GM12878 (cell line): ENCODE results near the gene ACTL7A. TPM values are rescaled to one million over a fixed set of nuclear protein-coding genes. Genes with fewer than 3 reads are reported as not detected.

ENCODE experiments used
- ATAC-seq: fragments of 200-7000 bp; cut with Tn5 transposase; 3 replicates; pipeline ENCODE4 v1.9.1; 2020; ENCODE audit warnings: mild to moderate bottlenecking, moderate library complexity
- BruUV-seq: library from RNA; stranded (reverse); fragments of 400-500 nt; replicated peaks from 2 replicates; lab custom pipeline; 2021; lab: Mats Ljungman, UMichigan
- CTCF ChIA-PET: fragments of 300-600 bp; sonication (Branson Sonifier 250); formaldehyde crosslinking; extraction: SDS; loops from one replicate; lab custom pipeline; 2021; ENCODE audit warnings: inconsistent platforms; lab: Yijun Ruan, JAX
- POLR2A ChIA-PET: fragments of 350-600 bp; formaldehyde crosslinking; extraction: SDS; loops from one replicate; lab custom pipeline; 2021; ENCODE audit warnings: inconsistent platforms; lab: Charles Lee
- RAD21 ChIA-PET: fragments of 300-600 bp; sonication (Branson Sonifier 250); formaldehyde crosslinking; loops from one replicate; lab custom pipeline; 2023; ENCODE audit warnings: antibody characterized with exemption; ENCODE audit not compliant: unreplicated experiment; lab: Charles Lee
- SMC1A ChIA-PET: fragments of 300-600 bp; sonication (Branson Sonifier 250); formaldehyde crosslinking; loops from one replicate; lab custom pipeline; 2023; ENCODE audit not compliant: unreplicated experiment, uncharacterized antibody; lab: Charles Lee
- DNase-seq: peaks from one replicate; pipeline ENCODE4 v3.0.0-alpha.2; 2011; ENCODE audit warnings: low read depth, low spot score
- FAIRE-seq: peaks from 3 replicates; lab custom pipeline; 2011; peaks lifted over from hg19 to GRCh38; lab: Jason Lieb, UNC
- H2AFZ ChIP-seq: 2 replicates; pipeline ENCODE4 v1.6.0; 2011; ENCODE audit warnings: low read depth, low read length, control low read depth; ENCODE audit not compliant: control insufficient read depth
- H3K27ac ChIP-seq: 2 replicates; pipeline ENCODE4 v1.5.1; 2011; ENCODE audit warnings: control low read depth; ENCODE audit not compliant: control insufficient read depth, insufficient read depth
- H3K27me3 ChIP-seq, 2 experiments: replicated peaks in 1 of 2; 2 replicates each; pipeline versions ENCODE4 v1.6.0 to v1.6.1; 2011; ENCODE audit warnings: low read length in 1 of 2; ENCODE audit not compliant: control insufficient read depth in 2 of 2, insufficient read depth in 2 of 2
- H3K36me3 ChIP-seq, 2 experiments: 2 replicates each; pipeline ENCODE4 v1.5.1; 2011; ENCODE audit warnings: low read length in 1 of 2; ENCODE audit not compliant: control insufficient read depth in 2 of 2, insufficient read depth in 2 of 2
- H3K4me1 ChIP-seq: 2 replicates; pipeline ENCODE4 v1.6.1; 2011; ENCODE audit warnings: mild to moderate bottlenecking, low read length, moderate library complexity, mixed read lengths; ENCODE audit not compliant: control insufficient read depth, insufficient read depth
- H3K4me2 ChIP-seq: 2 replicates; pipeline ENCODE4 v1.6.0; 2011; ENCODE audit warnings: control low read depth; ENCODE audit not compliant: control insufficient read depth, insufficient read depth
- H3K4me3 ChIP-seq: fragments of 200-600 bp; sonication (generic); 2 replicates; pipeline ENCODE4 v1.5.1; 2016
- H3K79me2 ChIP-seq: 2 replicates; pipeline ENCODE4 v1.6.0; 2011; ENCODE audit warnings: low read length; ENCODE audit not compliant: control insufficient read depth, insufficient read depth
- H3K9ac ChIP-seq: 2 replicates; pipeline ENCODE4 v1.8.0; 2011; ENCODE audit warnings: low read length, control low read depth, mixed read lengths; ENCODE audit not compliant: control insufficient read depth, insufficient read depth
- H3K9me3 ChIP-seq: replicated peaks from 3 replicates; pipeline ENCODE4 v1.5.1; 2011; ENCODE audit warnings: mild to moderate bottlenecking, low read length; ENCODE audit not compliant: control insufficient read depth, insufficient read depth
- H4K20me1 ChIP-seq: 2 replicates; pipeline ENCODE4 v1.6.0; 2011; ENCODE audit not compliant: control insufficient read depth, insufficient read depth
- CBX3 ChIP-seq: fragments of 200-600 bp; sonication (generic); IDR thresholded peaks from 2 replicates; pipeline ENCODE4 v1.6.1; 2016; ENCODE audit warnings: low read depth, borderline replicate concordance
- CREB1 ChIP-seq: IDR thresholded peaks from 2 replicates; pipeline ENCODE4 v1.6.1; 2012; ENCODE audit warnings: low read depth, mild to moderate bottlenecking, inconsistent platforms
- ESRRA ChIP-seq: IDR thresholded peaks from 2 replicates; pipeline ENCODE4 v1.6.1; 2012; ENCODE audit warnings: mild to moderate bottlenecking, low read length, improper control_type of control experiment
- IKZF2 ChIP-seq, 2 experiments: fragments of 450-650 bp; IDR thresholded peaks; 2 replicates each; pipeline ENCODE4 v1.6.1; 2017; ENCODE audit warnings: mild to moderate bottlenecking in 2 of 2, moderate library complexity in 2 of 2
- JUND ChIP-seq: IDR thresholded peaks from 2 replicates; pipeline ENCODE4 v1.6.1; 2012; ENCODE audit warnings: low read depth, mild to moderate bottlenecking, low read length, improper control_type of control experiment, moderate library complexity
- MEF2B ChIP-seq: fragments of 450-650 bp; IDR thresholded peaks from 2 replicates; pipeline ENCODE4 v1.6.1; 2018; ENCODE audit warnings: mild to moderate bottlenecking, moderate library complexity; ENCODE audit not compliant: partially characterized antibody, poor library complexity, severe bottlenecking
- POLR2A ChIP-seq: IDR thresholded peaks from 2 replicates; pipeline ENCODE4 v1.6.1; 2011; ENCODE audit warnings: low read depth, mild to moderate bottlenecking, low read length
- REST ChIP-seq: IDR thresholded peaks from 2 replicates; pipeline ENCODE4 v1.6.1; 2012; ENCODE audit warnings: mild to moderate bottlenecking, low read depth, low read length
- YY1 ChIP-seq: IDR thresholded peaks from 2 replicates; pipeline ENCODE4 v1.6.1; 2011; ENCODE audit warnings: low read depth, mild to moderate bottlenecking, low read length
- ZNF274 ChIP-seq: IDR thresholded peaks from one replicate; pipeline ENCODE4 v1.8.0; 2011; ENCODE audit not compliant: insufficient read length, insufficient read depth
- ZNF592 ChIP-seq: fragments of 450-650 bp; IDR thresholded peaks from 2 replicates; pipeline ENCODE4 v1.6.1; 2017; ENCODE audit warnings: mild to moderate bottlenecking, moderate library complexity
- WGBS: methylation state at CpG from one replicate; pipeline ENCODE4 v1.1.6; 2016; ENCODE audit warnings: low lambda C conversion rate; ENCODE audit not compliant: insufficient replicate concordance, insufficient coverage; ENCODE audit errors: missing lambda C conversion rate; 5-methylcytosine and 5-hydroxymethylcytosine counted together
- in situ Hi-C: fragments of 300-500 bp; cut with MboI; formaldehyde crosslinking; loops from 9 replicates; pipeline ENCODE4 v1.14.3; 2018; ENCODE audit warnings: mixed read lengths
- intact Hi-C: fragments of 100-400 bp; cut with micrococcal nuclease; formaldehyde crosslinking; loops from one replicate; pipeline ENCODE4 v1.14.2; 2022; ENCODE audit not compliant: unreplicated experiment
- polyA plus RNA-seq, 11 experiments: library from polyadenylated mRNA; depleted of rRNA in 4 of 11; unstranded in 6 of 11; stranded (reverse) in 5 of 11; fragments of >200 nt; fragmentation: Nextera tagmentation in 4 of 11; fragmentation: Illumina TruSeq in 1 of 11; extraction: Ambion mirVana in 4 of 11; extraction: Trizol in 1 of 11; gene quantifications; 1 replicate in 1 of 11; 2 replicates in 10 of 11; pipeline versions ENCODE4 v1.2.1 to v1.2.3, GENCODE V29; 2011 to 2016; ENCODE audit warnings: inconsistent platforms in 2 of 11, missing spikeins in 2 of 11, low read depth in 1 of 11
- total RNA-seq, 4 experiments: library from RNA; depleted of rRNA in 3 of 4; stranded (reverse); fragments of >200 nt in 3 of 4; fragmentation: Illumina TruSeq in 1 of 4; extraction: Trizol in 1 of 4; gene quantifications; 2 replicates each; pipeline versions ENCODE4 v1.2.1 to v1.2.3, GENCODE V29; 2013 to 2021
- TF ChIP-seq, protein P1 (sequence below): fragments of 450-650 bp; IDR thresholded peaks from 2 replicates; pipeline ENCODE4 v1.6.1; 2017; ENCODE audit warnings: mild to moderate bottlenecking, low read depth, inconsistent platforms; ENCODE audit not compliant: poor library complexity, severe bottlenecking
- TF ChIP-seq, protein P2 (sequence below): IDR thresholded peaks from 2 replicates; pipeline ENCODE4 v1.6.1; 2011; ENCODE audit warnings: low read depth, low read length, improper control_type of control experiment, borderline replicate concordance

Gene ACTL7A
- total and polyA plus RNA-seq, 10 of the 15 experiments (the other 5 are each of a cell fraction or from before 2014, with no cell fraction given): not detected

DNA sequence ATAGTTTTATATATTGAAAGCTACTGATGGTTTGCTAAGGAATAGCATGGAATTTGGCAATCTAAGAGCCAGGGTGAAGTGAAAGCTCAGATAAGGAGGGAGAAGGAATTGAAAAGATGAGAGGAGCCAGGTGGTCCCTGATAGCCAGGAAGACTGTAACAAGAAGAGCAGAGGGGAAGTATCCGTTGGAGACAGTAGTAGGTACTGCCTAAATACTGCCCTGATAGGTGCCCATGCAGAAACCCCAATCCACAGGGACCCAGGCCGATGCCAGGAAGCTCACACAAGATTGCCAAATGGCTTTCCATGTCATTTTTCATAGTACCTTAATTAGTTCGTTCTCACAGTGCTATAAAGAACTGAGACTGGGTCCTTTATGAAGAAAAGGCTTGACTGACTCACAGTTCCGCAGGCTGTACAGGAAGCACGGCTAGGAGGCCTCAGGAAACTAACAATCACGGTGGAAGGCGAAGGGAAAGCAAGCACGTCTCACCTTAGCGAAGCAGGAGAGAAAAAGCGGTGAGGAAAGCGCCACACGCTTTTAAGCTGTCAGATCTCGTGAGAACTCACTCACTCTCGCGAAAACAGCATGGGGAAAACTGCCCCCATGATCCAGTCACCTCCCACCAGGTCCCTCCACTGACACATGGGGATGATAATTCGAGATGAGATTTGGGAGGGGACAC is 19.3 kb upstream of the ACTL7A start:
- Histone ChIP-seq H3K4me3 (no peak overlapping the region), H3K27ac (no peak overlapping the region), H2AFZ (peak overlapping the region; percentile 62), H3K79me2 (no peaks in the 10 kb centered on the region), H3K9ac (no peak overlapping the region), H3K9me3 (no peaks in the 10 kb centered on the region), H3K4me1 (no peaks in the 10 kb centered on the region), H3K36me3 (no peaks in the 10 kb centered on the region), H3K27me3 (no peaks in the 10 kb centered on the region), H4K20me1 (no peaks in the 10 kb centered on the region), H3K4me2 (no peak overlapping the region; the same call in 1 of the 2 replicates)
- in situ Hi-C loops (no loop called here), intact Hi-C loops (loop anchor here (10.0 kb wide), 1 partner anchor 58 kb away; no protein-coding TSS in a partner anchor)
- BruUV-seq: no TSS peak
- POLR2A ChIA-PET: no interaction called here
- CTCF ChIA-PET: no interaction called here
- ATAC-seq (no peak), DNase-seq (no peak), FAIRE-seq (no peak)
- 20% methylated on average over 13 of the region's 16 CpGs for WGBS
- SMC1A ChIA-PET: interaction anchor here (1.2 kb wide), 1 partner anchor 16 kb away, joined by 3 read pairs; no protein-coding TSS in a partner anchor
- RAD21 ChIA-PET: no interaction called here
- no peak for TF ChIP-seq POLR2A
- no peak for TF ChIP-seq IKZF2 (IDR thresholded peaks at IDR 0.05)
- TF ChIP-seq, protein P1, sequence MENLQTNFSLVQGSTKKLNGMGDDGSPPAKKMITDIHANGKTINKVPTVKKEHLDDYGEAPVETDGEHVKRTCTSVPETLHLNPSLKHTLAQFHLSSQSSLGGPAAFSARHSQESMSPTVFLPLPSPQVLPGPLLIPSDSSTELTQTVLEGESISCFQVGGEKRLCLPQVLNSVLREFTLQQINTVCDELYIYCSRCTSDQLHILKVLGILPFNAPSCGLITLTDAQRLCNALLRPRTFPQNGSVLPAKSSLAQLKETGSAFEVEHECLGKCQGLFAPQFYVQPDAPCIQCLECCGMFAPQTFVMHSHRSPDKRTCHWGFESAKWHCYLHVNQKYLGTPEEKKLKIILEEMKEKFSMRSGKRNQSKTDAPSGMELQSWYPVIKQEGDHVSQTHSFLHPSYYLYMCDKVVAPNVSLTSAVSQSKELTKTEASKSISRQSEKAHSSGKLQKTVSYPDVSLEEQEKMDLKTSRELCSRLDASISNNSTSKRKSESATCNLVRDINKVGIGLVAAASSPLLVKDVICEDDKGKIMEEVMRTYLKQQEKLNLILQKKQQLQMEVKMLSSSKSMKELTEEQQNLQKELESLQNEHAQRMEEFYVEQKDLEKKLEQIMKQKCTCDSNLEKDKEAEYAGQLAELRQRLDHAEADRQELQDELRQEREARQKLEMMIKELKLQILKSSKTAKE: no peak
- no peak for TF ChIP-seq CREB1
- TF ChIP-seq ZNF592: no peak
- TF ChIP-seq ZNF274: no peak
- no peak for TF ChIP-seq ESRRA
- no peak for TF ChIP-seq REST
- no peak for TF ChIP-seq YY1
- TF ChIP-seq CBX3: no peak
- TF ChIP-seq JUND: no peak
- TF ChIP-seq MEF2B: no peak
- TF ChIP-seq, protein P2, sequence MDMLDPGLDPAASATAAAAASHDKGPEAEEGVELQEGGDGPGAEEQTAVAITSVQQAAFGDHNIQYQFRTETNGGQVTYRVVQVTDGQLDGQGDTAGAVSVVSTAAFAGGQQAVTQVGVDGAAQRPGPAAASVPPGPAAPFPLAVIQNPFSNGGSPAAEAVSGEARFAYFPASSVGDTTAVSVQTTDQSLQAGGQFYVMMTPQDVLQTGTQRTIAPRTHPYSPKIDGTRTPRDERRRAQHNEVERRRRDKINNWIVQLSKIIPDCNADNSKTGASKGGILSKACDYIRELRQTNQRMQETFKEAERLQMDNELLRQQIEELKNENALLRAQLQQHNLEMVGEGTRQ: no peak
